HFF-Myc (cell line): ENCODE results near the gene QSER1.
"Not testable (repeated sequence)": the region's sequence is repeated elsewhere in the genome, so short reads cannot be mapped to it uniquely, and the experiment has no call there.

ENCODE experiments used
- DNase-seq: peaks from one replicate; pipeline ENCODE4 v3.0.0-alpha.2; 2011; ENCODE audit warnings: low read depth; ENCODE audit errors: extremely low read depth
- H3K4me3 ChIP-seq: replicated peaks from 2 replicates; pipeline ENCODE4 v1.5.1; 2011; ENCODE audit warnings: low read depth, mild to moderate bottlenecking, control low read depth, low read length
- TF ChIP-seq, protein P1 (sequence below): IDR thresholded peaks from 2 replicates; pipeline ENCODE4 v1.5.1; 2012; ENCODE audit warnings: mild to moderate bottlenecking, low read depth, low read length, control low read depth; ENCODE audit errors: missing control alignments

The QSER1 gene

DNA sequence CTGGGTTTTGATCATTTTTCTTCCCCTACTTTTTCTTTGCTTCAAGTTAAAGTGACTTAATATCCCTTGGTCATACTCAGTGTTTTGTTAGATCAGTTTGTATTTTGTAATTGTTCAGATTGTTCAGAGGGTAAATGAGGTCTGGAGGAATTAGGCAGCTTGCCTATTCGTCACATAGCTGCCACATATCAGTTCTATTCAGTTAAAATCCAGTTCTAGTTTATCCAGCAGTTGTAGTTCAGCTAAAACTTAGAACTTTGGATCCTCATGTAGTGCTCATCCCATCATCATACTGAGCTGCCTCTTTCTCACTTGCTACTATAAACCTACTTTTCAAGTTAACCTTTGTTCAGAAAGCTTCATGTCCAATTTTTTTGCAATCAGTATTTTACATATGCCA is 75.9 kb downstream of the QSER1 start:
- TF ChIP-seq, protein P1, sequence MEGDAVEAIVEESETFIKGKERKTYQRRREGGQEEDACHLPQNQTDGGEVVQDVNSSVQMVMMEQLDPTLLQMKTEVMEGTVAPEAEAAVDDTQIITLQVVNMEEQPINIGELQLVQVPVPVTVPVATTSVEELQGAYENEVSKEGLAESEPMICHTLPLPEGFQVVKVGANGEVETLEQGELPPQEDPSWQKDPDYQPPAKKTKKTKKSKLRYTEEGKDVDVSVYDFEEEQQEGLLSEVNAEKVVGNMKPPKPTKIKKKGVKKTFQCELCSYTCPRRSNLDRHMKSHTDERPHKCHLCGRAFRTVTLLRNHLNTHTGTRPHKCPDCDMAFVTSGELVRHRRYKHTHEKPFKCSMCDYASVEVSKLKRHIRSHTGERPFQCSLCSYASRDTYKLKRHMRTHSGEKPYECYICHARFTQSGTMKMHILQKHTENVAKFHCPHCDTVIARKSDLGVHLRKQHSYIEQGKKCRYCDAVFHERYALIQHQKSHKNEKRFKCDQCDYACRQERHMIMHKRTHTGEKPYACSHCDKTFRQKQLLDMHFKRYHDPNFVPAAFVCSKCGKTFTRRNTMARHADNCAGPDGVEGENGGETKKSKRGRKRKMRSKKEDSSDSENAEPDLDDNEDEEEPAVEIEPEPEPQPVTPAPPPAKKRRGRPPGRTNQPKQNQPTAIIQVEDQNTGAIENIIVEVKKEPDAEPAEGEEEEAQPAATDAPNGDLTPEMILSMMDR = no peak
- no peak overlapping the region for H3K4me3 ChIP-seq
- no peak for DNase-seq

DNA sequence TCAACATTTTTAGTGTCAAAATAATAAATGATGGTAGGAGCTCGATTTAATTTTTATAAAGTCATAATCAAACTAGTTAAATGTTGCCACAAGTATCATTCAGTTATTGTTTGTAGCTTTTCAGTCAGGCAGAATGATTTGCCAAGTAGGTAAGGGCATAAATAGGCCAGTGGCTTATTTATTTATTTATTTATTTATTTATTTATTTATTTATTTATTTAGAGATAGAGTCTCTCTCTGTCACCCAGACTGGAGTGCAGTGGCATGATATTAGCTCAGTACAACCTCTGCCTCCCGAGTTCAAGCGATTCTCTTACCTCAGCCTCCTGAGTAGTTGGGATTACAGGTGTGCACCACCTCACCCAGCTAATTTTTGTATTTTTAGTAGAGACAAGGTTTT is 79.6 kb downstream of the QSER1 start:
- not testable (repeated sequence) for H3K4me3 ChIP-seq, DNase-seq

DNA sequence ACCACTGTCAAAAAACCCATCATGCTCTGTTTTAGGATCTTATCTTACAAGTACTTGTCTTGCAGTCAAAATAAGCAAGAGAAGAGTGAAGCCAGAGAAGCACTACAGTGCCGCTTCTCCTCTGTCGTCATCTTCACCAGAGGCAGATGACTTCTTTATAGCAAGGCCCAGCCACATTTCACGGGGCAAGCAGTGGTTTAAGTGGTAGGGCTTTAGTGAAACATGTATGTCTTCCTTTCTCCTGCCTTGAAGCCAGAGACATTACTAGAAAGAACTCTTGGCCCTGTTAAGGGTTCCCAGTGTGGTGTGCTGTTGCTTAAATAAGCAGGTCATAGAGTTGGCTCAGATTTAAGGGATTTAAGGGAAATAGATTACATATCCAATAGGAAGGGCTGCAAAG is 80.2 kb downstream of the QSER1 start:
- H3K4me3 ChIP-seq = no peak overlapping the region
- TF ChIP-seq, protein P1 = no peak
- no peak for DNase-seq

DNA sequence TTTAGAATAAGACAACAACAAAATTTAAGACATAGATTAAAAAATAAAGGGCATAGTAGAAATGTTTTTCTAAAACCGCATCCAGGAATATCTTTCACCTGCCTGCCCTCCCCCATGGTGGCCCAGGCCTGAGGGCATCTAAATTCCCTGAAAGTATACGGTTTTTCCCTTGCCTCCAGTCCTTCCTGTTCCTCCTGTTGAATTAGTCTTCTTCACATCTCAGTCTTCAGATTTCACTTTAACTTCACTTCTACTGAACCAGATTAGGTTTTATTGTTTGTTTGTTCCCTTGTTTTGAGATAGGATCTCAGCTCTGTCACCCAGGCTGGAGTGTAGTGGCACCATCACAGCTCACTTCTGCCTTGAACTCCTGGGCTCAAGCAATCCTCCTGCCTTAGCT is 90.0 kb downstream of the QSER1 start:
- TF ChIP-seq, protein P1 = no peak
- no peak for DNase-seq

DNA sequence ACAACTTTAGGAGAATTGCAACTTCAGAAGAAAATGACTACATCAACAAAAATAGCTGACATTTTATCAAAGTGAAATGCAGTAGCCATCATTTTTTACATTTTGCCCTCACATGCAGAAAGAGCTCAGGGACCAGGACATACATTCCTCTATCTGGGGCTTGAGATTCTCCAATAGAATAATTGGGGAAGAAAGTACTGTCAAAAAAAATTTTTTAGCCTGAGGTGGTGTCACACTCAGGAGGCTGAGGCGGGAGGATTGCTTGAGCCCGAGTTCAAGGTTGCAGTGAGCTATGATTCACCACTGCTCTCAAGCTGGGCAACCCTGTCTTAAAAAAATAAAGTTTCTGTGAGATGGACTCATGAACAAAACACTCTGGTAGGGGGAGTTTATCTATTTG is 90.9 kb downstream of the QSER1 start:
- no peak for DNase-seq
- H3K4me3 ChIP-seq = no peak overlapping the region
- TF ChIP-seq, protein P1 = no peak

More for the DNA sequence above, 90.0 kb downstream of the QSER1 start:
- no peak overlapping the region for H3K4me3 ChIP-seq

DNA sequence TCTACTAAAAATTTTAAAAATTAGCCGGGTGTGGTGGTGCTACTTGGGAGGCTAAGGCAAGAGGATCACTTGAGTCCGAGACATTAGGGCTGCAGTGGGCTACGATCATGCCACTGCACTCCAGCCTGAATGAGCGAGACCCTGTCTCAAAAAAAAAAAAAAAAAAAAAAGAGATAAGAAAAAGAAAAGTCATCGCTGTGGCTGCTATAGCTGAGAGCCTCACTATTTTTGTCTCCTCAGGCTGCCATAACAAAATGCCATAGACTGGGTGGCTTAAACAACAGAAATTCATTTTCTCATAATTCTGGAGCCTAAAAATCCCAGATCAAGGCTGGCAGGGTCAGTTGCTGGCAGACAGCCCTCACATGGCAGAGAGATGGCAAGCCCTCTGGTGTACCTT is 93.0 kb downstream of the QSER1 start:
- DNase-seq = no peak
- no peak overlapping the region for H3K4me3 ChIP-seq
- TF ChIP-seq, protein P1 = no peak

DNA sequence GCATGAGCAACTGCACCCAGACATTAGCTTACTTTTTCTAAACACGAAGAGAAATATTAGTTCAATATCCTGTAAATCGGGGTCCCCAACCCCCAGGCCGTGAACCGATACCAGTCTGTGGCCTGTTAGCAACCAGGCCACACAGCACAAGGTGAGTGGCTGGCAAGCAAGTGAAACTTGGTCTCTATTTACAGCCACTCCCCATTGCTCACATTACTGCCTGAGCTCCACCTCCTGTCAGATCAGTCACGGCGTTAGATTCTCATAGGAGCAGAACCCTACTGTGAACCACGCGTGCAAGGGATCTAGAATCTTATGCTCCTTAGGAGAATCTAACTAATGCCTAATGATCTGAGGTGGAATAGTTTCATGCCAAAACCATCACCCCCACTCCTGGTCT is 95.2 kb downstream of the QSER1 start:
- TF ChIP-seq, protein P1 = no peak
- H3K4me3 ChIP-seq = no peak overlapping the region
- DNase-seq = no peak
